Activated B cell treated with CpG ODN at 0.5 μM for 24 hours (primary cell): ENCODE measurements around the gene APMAP. TPM values are rescaled to one million over a fixed set of nuclear protein-coding genes. Genes with fewer than 3 reads are reported as not detected.

Experiments
- ATAC-seq: fragments of 200-7000 bp; cut with Tn5 transposase; one replicate; pipeline ENCODE4 v1.10.0; 2021; ENCODE audit warnings: low read depth, mild to moderate bottlenecking, moderate library complexity
- CTCF ChIA-PET: fragments of 350-600 bp; sonication (Branson Sonifier 250); formaldehyde crosslinking; loops from one replicate; lab custom pipeline; 2021; ENCODE audit warnings: antibody characterized with exemption; lab: Charles Lee
- POLR2A ChIA-PET: fragments of 350-600 bp; sonication (Branson Sonifier 250); formaldehyde crosslinking; loops from one replicate; lab custom pipeline; 2021; ENCODE audit warnings: antibody characterized with exemption; lab: Charles Lee
- DNase-seq: peaks from one replicate; pipeline ENCODE4 v3.0.0; 2022
- H3K27ac Mint-ChIP-seq: one replicate; pipeline ENCODE4 v1.8.0; 2020; ENCODE audit warnings: mixed read lengths
- H3K27me3 Mint-ChIP-seq: one replicate; pipeline ENCODE4 v1.8.0; 2021; ENCODE audit warnings: mixed read lengths
- H3K36me3 Mint-ChIP-seq: one replicate; pipeline ENCODE4 v1.8.0; 2021; ENCODE audit warnings: low read depth, mixed read lengths
- H3K4me1 Mint-ChIP-seq: one replicate; pipeline ENCODE4 v1.8.0; 2021; ENCODE audit warnings: mixed read lengths
- H3K4me3 Mint-ChIP-seq: one replicate; pipeline ENCODE4 v1.8.0; 2020; ENCODE audit warnings: mild to moderate bottlenecking, mixed read lengths
- H3K9me3 Mint-ChIP-seq: one replicate; pipeline ENCODE4 v1.8.0; 2020; ENCODE audit warnings: mixed read lengths
- CTCF ChIP-seq: fragments of 200-600 bp; IDR thresholded peaks from one replicate; pipeline ENCODE4 v1.8.0; 2022; ENCODE audit warnings: antibody characterized with exemption, mild to moderate bottlenecking
- intact Hi-C: fragments of 100-400 bp; cut with micrococcal nuclease; formaldehyde crosslinking; loops from one replicate; pipeline ENCODE4 v1.15.1; 2024
- total RNA-seq: library from RNA; stranded (reverse); gene quantifications from 2 replicates; pipeline ENCODE4 v1.2.3, GENCODE V29; 2022

APMAP gene
- total RNA-seq, 1 donor from 2014 or later: 22.3 TPM

DNA sequence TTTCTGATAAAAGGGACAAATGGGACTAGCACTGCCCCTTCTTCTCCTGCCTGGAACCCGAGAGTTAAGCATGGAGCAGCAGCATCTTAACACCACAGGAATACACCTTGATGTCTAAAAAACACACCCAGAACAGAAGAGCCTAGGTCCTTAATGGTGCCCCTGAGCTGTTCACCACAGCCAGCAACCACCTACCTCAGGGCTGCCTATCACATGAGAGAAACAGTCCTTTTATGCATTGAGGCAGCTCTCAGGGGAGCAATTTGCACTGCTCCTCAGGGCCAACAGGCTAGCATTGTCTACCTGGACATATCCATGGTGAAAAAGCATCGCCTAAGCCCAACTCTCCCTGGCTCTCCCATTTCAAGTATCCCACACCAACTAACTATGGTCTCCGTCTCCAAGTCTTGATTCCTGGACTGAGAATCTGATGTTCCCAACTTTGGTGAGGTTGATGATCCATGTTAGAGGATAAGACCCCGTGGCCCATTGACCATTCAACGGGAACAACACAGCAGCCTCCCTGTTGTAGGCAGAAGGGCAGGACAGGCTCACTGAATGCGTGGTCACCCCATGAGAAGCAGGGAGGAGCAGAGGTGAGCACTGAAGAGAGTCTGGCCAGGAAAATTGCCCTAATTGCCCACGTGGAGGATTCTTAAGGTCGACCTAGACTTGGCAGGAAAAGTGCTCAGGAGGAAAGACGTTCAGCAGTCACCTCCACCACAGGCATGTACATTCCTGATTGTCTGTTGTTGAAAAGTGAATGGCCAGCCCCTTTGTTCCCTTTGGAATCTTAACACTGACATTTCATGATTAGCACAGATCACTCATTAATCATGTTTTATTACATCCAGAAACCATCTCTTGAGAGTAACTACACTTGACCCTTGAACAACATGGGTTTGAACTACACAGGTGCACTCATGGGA is 4.2 kb upstream of the APMAP start:
- POLR2A ChIA-PET: interaction anchor here (0.8 to 3.0 kb wide), 3 partner anchors 61 to 69 kb away, joined by 3 to 13 read pairs (median 3); partner anchors contain the start of gene ACSS1
- no peak for TF ChIP-seq CTCF
- Mint-ChIP-seq H3K27ac (no peak overlapping the region), H3K4me3 (no peak overlapping the region), H3K4me1 (peaks cover 33% of the 10 kb centered on the region), H3K27me3 (no peaks in the 10 kb centered on the region), H3K36me3 (peaks cover 11% of the 10 kb centered on the region), H3K9me3 (no peaks in the 10 kb centered on the region)
- CTCF ChIA-PET: interaction anchor here (1.7 to 4.7 kb wide), 2 partner anchors 67 to 403 kb away, joined by 8 to 113 read pairs; no protein-coding TSS in a partner anchor
- DNase-seq (no peak), ATAC-seq (no peak)
- intact Hi-C loops: no loop called here

- intact Hi-C loops: loop anchor here (1.0 kb wide), 5 partner anchors 47 to 403 kb away; no protein-coding TSS in a partner anchor
- Mint-ChIP-seq H3K4me3 (no peak overlapping the region), H3K4me1 (peaks cover 41% of the 10 kb centered on the region), H3K27me3 (no peaks in the 10 kb centered on the region), H3K9me3 (no peaks in the 10 kb centered on the region), H3K36me3 (peaks cover 11% of the 10 kb centered on the region), H3K27ac (no peak overlapping the region)
- POLR2A ChIA-PET: interaction anchor here (0.8 to 3.0 kb wide), 3 partner anchors 62 to 69 kb away, joined by 3 to 13 read pairs (median 3); partner anchors contain the start of gene ACSS1
- TF ChIP-seq CTCF: no peak
- DNase-seq (no peak), ATAC-seq (no peak)
- CTCF ChIA-PET: interaction anchor here (1.0 to 4.7 kb wide), 5 partner anchors 41 to 413 kb away, joined by 3 to 113 read pairs (median 8); no protein-coding TSS in a partner anchor
Observed at GRCh38 chr20:24995741-24996448, 3.3 kb upstream of the APMAP start.

DNA sequence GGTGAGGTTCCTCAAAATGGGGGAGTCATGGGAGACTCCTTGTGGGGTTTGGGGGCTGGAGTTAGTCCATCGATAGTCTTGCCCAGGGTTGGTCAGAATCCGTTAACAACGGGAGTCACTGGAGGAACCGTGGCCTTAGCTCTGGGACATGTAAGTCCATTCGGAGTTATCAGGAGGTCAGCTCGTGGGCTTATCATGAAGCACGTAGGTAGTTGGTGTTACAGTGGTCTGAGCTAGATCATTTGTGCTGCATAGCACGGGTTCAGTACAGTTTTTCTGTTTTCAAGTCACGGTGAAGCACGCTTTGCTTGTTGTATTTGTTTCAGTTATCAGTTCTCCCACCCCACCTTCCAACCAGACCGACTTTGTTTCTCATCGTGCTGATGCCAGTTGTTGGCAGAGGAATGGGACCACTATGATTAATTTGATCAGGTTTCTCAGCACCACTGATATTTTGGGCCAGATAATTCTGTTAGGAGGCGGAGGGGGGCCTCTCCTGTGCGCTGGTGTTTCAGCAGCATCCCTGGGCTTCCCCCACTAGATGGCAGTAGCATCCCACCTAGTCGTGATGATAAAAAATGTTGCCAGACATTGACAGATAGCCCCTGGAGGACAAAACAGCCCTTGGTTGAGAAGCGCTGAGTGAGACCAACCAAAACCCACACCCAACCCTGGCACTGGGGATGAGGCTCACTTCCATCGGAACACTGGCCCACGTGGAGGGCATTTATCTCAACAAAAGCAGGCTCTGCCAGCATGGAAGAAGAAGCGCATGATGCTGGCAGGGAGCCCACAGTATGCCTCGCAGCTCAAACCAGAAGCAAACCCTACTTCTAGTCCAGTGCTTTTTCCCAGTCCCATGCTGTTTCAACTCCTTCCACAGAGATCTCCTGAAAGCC is 2.2 kb upstream of the APMAP start:
- peak overlapping the region; percentile 76 for H3K27ac Mint-ChIP-seq
- peaks cover 45% of the 10 kb centered on the region for H3K4me1 Mint-ChIP-seq
- peak; percentile 51 for ATAC-seq
- ChIA-PET CTCF (interaction anchor here (0.9 to 4.7 kb wide), 12 partner anchors 12 to 415 kb away, joined by 3 to 113 read pairs (median 4); no protein-coding TSS in a partner anchor), POLR2A (interaction anchor here (0.9 to 3.3 kb wide), 5 partner anchors 63 to 201 kb away, joined by 3 to 35 read pairs (median 4); partner anchors contain the start of genes ACSS1 and ENTPD6)
- H3K27me3 Mint-ChIP-seq: no peaks in the 10 kb centered on the region
- no peak for TF ChIP-seq CTCF
- H3K36me3 Mint-ChIP-seq: peaks cover 11% of the 10 kb centered on the region
- intact Hi-C loops: loop anchor here (1.0 to 5.0 kb wide), 7 partner anchors 49 to 1057 kb away; no protein-coding TSS in a partner anchor
- H3K9me3 Mint-ChIP-seq: no peaks in the 10 kb centered on the region
- H3K4me3 Mint-ChIP-seq: peak overlapping the region; percentile 70
- DNase-seq: peak; percentile 65

DNA sequence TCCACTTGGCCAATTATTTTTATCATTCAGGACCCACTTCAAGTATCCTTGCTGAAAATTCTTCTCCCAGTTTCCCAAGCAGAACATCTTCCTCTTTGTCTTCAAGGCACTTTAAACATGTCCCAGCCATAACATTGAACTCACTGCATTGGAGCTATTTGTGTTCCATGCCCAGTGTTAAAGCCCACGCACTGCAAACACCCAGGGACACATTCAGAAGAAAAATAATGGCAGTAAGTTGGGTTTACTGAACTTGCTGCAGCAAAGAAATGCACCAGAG is 1.6 kb upstream of the APMAP start:
- ATAC-seq: no peak
- Mint-ChIP-seq H3K36me3 (peaks cover 11% of the 10 kb centered on the region), H3K27me3 (no peaks in the 10 kb centered on the region), H3K4me1 (peaks cover 45% of the 10 kb centered on the region), H3K9me3 (no peaks in the 10 kb centered on the region), H3K27ac (peak overlapping the region; percentile 27), H3K4me3 (peak overlapping the region; percentile 92)
- no peak for DNase-seq
- no peak for TF ChIP-seq CTCF
- CTCF ChIA-PET: interaction anchor here (1.0 to 4.7 kb wide), 8 partner anchors 11 to 405 kb away, joined by 3 to 113 read pairs (median 6); no protein-coding TSS in a partner anchor
- intact Hi-C loops: loop anchor here (5.0 kb wide), 2 partner anchors 323 to 1057 kb away; no protein-coding TSS in a partner anchor
- POLR2A ChIA-PET: interaction anchor here (0.9 to 3.3 kb wide), 5 partner anchors 49 to 201 kb away, joined by 3 to 35 read pairs (median 7); partner anchors contain the start of genes ACSS1 and ENTPD6
